Measurements from ENCODE around the gene ACVRL1.

The ACVRL1 gene

GRCh38 chr12:51960488-51960887 lies 53.2 kb downstream of the ACVRL1 start:
- TF ChIP-seq CTCF (IDR thresholded peaks at IDR 0.05; ENCODE audit: unreplicated experiment in 3 of 3), result no peak

DNA sequence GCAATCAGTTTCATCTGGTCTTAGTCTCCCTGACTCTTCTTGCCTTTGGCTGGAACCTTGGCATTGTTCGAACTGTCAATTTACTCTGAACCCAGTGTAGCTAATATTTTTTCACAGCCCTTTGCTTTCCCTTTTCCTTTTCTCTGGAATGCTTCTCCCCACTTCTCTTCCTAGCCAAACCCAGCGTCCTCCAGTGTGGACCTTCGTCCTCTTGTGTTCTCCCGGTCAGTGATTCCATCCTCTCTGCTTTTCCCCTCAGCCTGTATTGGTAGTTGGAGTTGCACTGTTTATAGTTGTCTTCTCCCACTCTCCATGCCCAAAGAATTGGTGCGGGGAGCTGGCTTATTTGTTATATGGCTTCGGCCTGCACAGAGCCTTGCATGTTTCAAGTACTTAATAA lies 53.6 kb downstream of the ACVRL1 start:
- H3K4me1 Mint-ChIP-seq, result peaks cover 29% of the 10 kb centered on the region
- peak overlapping the region in 2 of 3 experiments; percentile 7 to 15 for H3K27ac Mint-ChIP-seq
- no peak overlapping the region for H3K4me3 Mint-ChIP-seq
- H3K9me3 Mint-ChIP-seq, result peaks cover 16% of the 10 kb centered on the region
- H3K36me3 Mint-ChIP-seq (ENCODE audit: low read depth), result peaks cover 57% of the 10 kb centered on the region
- no peak for TF ChIP-seq CTCF (IDR thresholded peaks at IDR 0.05; ENCODE audit: unreplicated experiment in 3 of 3)
- no peaks in the 10 kb centered on the region for H3K27me3 Mint-ChIP-seq (ENCODE audit: low read depth)

More at GRCh38 chr12:51960488-51960887, 53.2 kb downstream of the ACVRL1 start:
- Mint-ChIP-seq H3K36me3 (ENCODE audit: low read depth) (peaks cover 53% of the 10 kb centered on the region), H3K27me3 (ENCODE audit: low read depth) (no peaks in the 10 kb centered on the region), H3K4me3 (no peak overlapping the region), H3K27ac (peak overlapping the region in 1 of 3 experiments; percentile 15), H3K9me3 (peaks cover 12% of the 10 kb centered on the region), H3K4me1 (peaks cover 33% of the 10 kb centered on the region)

DNA sequence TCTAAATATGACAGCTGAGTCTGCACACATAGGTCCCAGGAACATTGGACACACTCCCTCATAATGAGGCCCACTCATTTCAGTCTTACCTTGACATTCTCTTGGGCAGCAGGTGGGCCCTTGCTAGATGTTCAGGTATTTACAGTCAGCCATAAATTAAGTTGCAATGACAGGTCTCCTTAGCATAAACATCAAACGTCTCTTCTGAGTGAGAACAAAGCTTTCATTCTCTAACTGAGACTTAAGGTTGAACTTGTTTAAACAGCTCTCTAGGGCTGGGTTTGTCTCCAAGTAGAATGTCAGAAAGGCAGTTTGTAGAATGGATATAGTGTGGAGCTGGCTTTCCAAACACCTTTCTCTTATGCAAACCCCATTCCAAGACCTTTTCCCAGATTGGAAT lies 54.5 kb downstream of the ACVRL1 start:
- Mint-ChIP-seq H3K9me3 (peaks cover 16% of the 10 kb centered on the region), H3K4me3 (no peak overlapping the region), H3K27me3 (ENCODE audit: low read depth) (no peaks in the 10 kb centered on the region), H3K27ac (peak overlapping the region; percentile 7 to 47 (median 16)), H3K36me3 (ENCODE audit: low read depth) (peaks cover 61% of the 10 kb centered on the region), H3K4me1 (peaks cover 26% of the 10 kb centered on the region)
- TF ChIP-seq CTCF (IDR thresholded peaks at IDR 0.05; ENCODE audit: unreplicated experiment in 3 of 3), result no peak

DNA sequence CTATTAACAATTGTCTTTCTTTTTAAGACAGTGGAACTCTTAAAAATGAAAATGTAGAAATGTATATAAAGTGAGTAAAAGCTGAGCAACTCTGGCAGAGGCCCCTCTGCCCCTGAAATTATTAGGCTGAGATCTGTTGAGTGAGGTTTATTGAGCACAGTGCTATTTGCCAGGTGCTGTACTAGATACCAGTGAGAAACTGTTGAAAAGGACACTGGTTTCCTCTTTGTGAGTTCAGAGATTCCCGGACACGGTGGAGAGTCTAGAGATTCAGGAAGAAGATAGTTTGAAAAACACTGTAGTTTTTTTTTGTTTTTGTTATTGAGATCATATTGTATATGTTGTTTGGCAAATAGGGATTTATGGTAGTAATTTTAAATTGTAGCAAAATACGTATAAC lies 55.4 kb downstream of the ACVRL1 start:
- Mint-ChIP-seq H3K27me3 (ENCODE audit: low read depth) (no peaks in the 10 kb centered on the region), H3K4me3 (no peak overlapping the region), H3K4me1 (peaks cover 24% of the 10 kb centered on the region), H3K9me3 (peaks cover 16% of the 10 kb centered on the region), H3K36me3 (ENCODE audit: low read depth) (peaks cover 58% of the 10 kb centered on the region), H3K27ac (peak overlapping the region in 2 of 3 experiments; percentile 7 to 47)
- no peak for TF ChIP-seq CTCF (IDR thresholded peaks at IDR 0.05; ENCODE audit: unreplicated experiment in 3 of 3)

DNA sequence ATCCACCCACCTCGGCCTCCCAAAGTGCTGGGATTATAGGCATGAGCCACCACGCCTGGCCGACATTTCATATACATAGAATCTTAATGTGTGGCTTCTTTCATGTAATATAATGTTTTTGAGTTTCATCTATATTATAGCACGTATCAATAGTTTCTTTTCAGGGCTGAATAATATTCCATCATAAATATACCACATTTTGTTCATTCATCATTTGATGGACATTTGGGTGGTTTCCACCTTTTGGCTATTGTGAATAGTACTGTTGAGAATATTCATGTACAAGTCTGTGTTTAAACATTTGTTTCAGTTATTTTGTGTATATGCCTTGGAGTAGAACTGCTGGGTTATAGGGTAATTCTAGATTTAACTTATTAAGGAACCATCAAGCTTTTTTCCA lies 56.2 kb downstream of the ACVRL1 start:
- no peaks in the 10 kb centered on the region for H3K27me3 Mint-ChIP-seq (ENCODE audit: low read depth)
- TF ChIP-seq CTCF (IDR thresholded peaks at IDR 0.05; ENCODE audit: unreplicated experiment in 3 of 3), result no peak
- peaks cover 21% of the 10 kb centered on the region for H3K4me1 Mint-ChIP-seq
- no peak overlapping the region for H3K4me3 Mint-ChIP-seq
- H3K27ac Mint-ChIP-seq, result no peak overlapping the region
- peaks cover 16% of the 10 kb centered on the region for H3K9me3 Mint-ChIP-seq
- peaks cover 55% of the 10 kb centered on the region for H3K36me3 Mint-ChIP-seq (ENCODE audit: low read depth)

DNA sequence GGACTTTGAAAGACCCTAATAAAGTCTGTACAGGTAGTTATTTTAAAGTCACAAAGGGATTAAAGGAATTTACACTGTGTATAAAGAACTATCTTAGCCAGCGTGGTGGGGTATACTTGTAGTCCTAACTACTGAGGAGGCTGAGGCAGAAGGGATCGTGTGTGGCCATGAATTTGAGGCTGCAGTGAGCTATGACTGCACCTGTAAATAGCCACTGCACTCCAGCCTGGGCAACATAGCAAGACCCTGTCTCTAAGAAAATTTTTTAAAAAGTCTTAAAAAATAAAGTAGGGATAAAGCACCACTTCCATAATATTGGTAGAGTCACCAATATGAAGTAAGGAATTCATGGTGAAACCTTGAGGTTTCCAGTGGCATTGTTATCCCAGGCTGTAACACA lies 62.3 kb downstream of the ACVRL1 start:
- TF ChIP-seq CTCF (IDR thresholded peaks at IDR 0.05; ENCODE audit: unreplicated experiment in 3 of 3), result no peak
- peak overlapping the region in 1 of 3 experiments; percentile 90 for H3K27ac Mint-ChIP-seq
- H3K27me3 Mint-ChIP-seq (ENCODE audit: low read depth), result no peaks in the 10 kb centered on the region
- peaks cover 10% of the 10 kb centered on the region for H3K9me3 Mint-ChIP-seq
- peaks cover 20% of the 10 kb centered on the region for H3K36me3 Mint-ChIP-seq (ENCODE audit: low read depth)
- H3K4me3 Mint-ChIP-seq, result no peak overlapping the region
- peaks cover 39% of the 10 kb centered on the region for H3K4me1 Mint-ChIP-seq

Measured in nephron (organoid).